ENCODE data around the gene OPCML. TPM values are rescaled to one million over a fixed set of nuclear protein-coding genes. Genes with fewer than 3 reads are reported as not detected.

OPCML gene
- total RNA-seq, 1 donor, result not detected

DNA sequence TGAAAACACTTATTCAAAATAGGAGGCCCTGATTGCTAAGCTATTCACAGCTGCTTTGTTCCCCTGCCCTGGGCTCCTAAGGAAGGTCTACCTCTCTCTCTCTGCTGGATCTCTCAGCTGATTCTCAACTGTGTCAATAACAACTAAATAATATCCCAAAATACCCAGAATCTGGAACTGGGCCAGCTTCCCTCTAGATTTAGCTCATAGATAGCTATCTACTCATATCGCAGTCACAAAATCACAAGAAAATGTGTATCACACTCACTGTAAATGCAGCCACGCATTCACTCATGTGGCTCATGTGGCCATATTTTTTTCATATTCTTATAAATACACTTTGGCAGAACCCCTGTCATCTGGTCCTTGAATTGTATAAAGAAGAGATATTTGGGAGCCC is 555.1 kb downstream of the OPCML start:
- TF ChIP-seq, protein P1, sequence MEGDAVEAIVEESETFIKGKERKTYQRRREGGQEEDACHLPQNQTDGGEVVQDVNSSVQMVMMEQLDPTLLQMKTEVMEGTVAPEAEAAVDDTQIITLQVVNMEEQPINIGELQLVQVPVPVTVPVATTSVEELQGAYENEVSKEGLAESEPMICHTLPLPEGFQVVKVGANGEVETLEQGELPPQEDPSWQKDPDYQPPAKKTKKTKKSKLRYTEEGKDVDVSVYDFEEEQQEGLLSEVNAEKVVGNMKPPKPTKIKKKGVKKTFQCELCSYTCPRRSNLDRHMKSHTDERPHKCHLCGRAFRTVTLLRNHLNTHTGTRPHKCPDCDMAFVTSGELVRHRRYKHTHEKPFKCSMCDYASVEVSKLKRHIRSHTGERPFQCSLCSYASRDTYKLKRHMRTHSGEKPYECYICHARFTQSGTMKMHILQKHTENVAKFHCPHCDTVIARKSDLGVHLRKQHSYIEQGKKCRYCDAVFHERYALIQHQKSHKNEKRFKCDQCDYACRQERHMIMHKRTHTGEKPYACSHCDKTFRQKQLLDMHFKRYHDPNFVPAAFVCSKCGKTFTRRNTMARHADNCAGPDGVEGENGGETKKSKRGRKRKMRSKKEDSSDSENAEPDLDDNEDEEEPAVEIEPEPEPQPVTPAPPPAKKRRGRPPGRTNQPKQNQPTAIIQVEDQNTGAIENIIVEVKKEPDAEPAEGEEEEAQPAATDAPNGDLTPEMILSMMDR (IDR thresholded peaks at IDR 0.05; ENCODE audit: insufficient read depth, low read depth, low read length), result no peak
- DNase-seq (ENCODE audit: low read depth), result no peak
- no peak overlapping the region for H3K4me3 ChIP-seq (ENCODE audit: low read depth, low read length)

DNA sequence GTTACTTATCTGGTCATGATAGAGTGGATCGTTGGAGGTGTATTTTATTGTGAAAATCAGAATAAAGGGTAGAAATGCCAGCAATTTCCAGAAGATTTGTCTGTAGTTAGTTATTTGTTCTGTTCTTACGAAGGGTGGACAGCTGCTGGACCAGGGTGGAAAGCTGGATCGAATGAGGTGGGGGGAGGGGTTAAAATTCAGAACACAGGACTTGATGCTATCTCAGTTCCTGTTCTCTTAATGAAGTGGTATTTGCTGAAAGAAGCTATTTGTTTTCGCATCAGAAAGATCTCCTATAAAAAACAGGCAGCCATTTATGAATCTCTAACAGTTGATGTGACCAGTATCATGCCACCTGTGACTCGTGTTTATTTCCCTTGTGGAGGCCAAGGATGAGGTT is 556.2 kb downstream of the OPCML start:
- no peak overlapping the region for H3K4me3 ChIP-seq (ENCODE audit: low read depth, low read length)
- no peak for DNase-seq (ENCODE audit: low read depth)
- TF ChIP-seq, protein P1 (IDR thresholded peaks at IDR 0.05; ENCODE audit: insufficient read depth, low read depth, low read length), result no peak

DNA sequence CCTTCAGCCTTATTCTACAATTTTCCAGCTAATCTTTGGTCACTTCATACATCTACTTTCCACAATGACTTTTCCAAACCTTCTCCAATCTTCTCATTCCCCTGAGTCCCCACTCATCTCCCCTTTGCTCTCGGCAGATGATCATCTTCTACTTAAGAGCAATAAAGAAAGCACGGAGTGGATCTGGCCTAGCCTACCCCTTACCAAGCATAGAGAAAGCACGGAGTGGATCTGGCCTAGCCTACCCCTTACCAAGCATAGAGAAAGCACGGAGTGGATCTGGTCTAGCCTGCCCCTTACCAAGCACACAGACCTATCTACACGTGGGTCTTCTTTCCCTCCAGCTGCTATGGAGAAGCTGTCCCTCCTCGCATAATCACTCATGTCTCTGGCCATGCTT is 558.6 kb downstream of the OPCML start:
- no peak overlapping the region for H3K4me3 ChIP-seq (ENCODE audit: low read depth, low read length)
- no peak for DNase-seq (ENCODE audit: low read depth)
- TF ChIP-seq, protein P1 (IDR thresholded peaks at IDR 0.05; ENCODE audit: insufficient read depth, low read depth, low read length), result no peak

DNA sequence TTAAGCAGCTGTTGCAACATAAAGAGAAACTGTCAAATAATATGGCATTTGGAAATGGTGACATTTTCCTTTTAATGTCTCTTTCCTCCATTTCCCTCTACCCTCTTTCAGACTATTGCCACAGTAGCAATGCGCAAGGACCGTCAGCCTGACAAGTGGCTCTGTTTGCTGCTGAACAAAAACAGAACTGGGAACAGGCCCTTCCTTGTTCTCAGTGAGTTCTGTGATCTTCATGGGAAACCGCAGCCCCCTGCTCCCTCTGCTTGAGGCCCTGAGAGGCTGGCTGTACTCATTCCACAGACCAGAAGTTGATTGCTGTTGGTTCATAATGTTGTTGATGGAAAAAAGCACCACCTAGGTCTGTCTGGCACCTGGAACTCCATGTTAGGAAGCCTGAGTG is 559.7 kb downstream of the OPCML start:
- DNase-seq (ENCODE audit: low read depth), result no peak
- no peak overlapping the region for H3K4me3 ChIP-seq (ENCODE audit: low read depth, low read length)
- TF ChIP-seq, protein P1 (IDR thresholded peaks at IDR 0.05; ENCODE audit: insufficient read depth, low read depth, low read length), result no peak

DNA sequence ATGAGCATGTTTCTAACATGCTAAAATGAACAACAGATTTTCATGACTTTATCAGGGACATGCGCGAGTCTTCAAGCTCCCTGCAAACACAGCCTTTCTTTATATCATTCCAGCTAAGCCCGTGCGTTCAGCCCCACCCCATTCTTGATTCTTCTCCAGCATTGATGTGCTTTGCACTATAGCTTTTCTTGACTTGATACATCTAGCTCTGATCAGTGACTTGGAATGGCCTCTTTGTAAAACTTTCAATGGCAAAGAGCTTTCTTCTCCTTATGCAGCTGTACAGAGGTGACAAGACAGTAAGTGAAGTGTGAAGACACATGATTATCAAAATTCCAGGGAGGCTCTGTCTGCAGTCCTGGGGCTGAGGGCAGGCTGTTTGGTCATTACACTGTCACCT is 561.0 kb downstream of the OPCML start:
- no peak overlapping the region for H3K4me3 ChIP-seq (ENCODE audit: low read depth, low read length)
- TF ChIP-seq, protein P1 (IDR thresholded peaks at IDR 0.05; ENCODE audit: insufficient read depth, low read depth, low read length), result no peak
- no peak for DNase-seq (ENCODE audit: low read depth)

- no peak for DNase-seq (ENCODE audit: low read depth)
- H3K4me3 ChIP-seq (ENCODE audit: low read depth, low read length), result no peak overlapping the region
- TF ChIP-seq, protein P1 (IDR thresholded peaks at IDR 0.05; ENCODE audit: insufficient read depth, low read depth, low read length), result no peak
These were observed 562.4 kb downstream of the OPCML start for GRCh38 chr11:132969892-132970291.

DNA sequence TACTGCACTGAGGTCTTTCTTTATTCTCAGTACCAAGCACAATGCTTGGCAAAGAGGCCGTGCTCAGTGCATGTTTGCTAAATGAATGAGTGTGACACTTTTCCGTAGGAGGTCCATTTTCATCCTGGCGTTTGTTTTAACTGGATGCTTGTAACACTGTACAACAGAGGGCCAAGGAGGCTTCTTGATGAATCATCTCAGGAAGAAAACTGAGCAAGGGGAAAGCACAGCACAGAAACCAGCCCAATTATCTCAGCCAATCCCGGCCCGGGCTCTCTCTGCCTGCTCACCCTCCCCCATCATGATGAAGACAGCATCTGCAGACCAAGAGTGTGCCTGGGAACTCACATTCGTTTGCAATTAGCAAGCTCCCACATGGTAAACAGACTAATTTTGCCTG is 570.3 kb downstream of the OPCML start:
- TF ChIP-seq, protein P1 (IDR thresholded peaks at IDR 0.05; ENCODE audit: insufficient read depth, low read depth, low read length), result no peak
- no peak overlapping the region for H3K4me3 ChIP-seq (ENCODE audit: low read depth, low read length)
- DNase-seq (ENCODE audit: low read depth), result peak; percentile 2
